Mucosa of stomach (tissue), 1 donor: Measurements from ENCODE around the gene FAM120A.
A peak's percentile ranks its signal among the peaks of the same experiment; 100 is the strongest.

ENCODE experiments used
- H3K27me3 ChIP-seq: one replicate; pipeline ENCODE4 v1.7.0; 2013; ENCODE audit warnings: mild to moderate bottlenecking, low read length; ENCODE audit not compliant: control insufficient read depth, insufficient read depth
- H3K36me3 ChIP-seq: one replicate; pipeline ENCODE4 v1.7.0; 2013; ENCODE audit warnings: low read length; ENCODE audit not compliant: control insufficient read depth, insufficient read depth
- H3K4me1 ChIP-seq: one replicate; pipeline ENCODE4 v1.7.0; 2013; ENCODE audit warnings: mild to moderate bottlenecking, low read length; ENCODE audit not compliant: control insufficient read depth, insufficient read depth
- H3K4me3 ChIP-seq: one replicate; pipeline ENCODE4 v1.7.0; 2013; ENCODE audit warnings: low read length
- H3K9ac ChIP-seq: one replicate; pipeline ENCODE4 v1.7.0; 2013; ENCODE audit warnings: mild to moderate bottlenecking, low read length, moderate library complexity
- H3K9me3 ChIP-seq: one replicate; pipeline ENCODE4 v1.7.0; 2013; ENCODE audit warnings: mild to moderate bottlenecking, low read length, moderate library complexity; ENCODE audit not compliant: control insufficient read depth
- donor health status: Pancreatic carcinoma.

FAM120A gene

GRCh38 chr9:93479726-93480125 lies 28.2 kb downstream of the FAM120A start:
- Histone ChIP-seq H3K9ac (no peak overlapping the region), H3K9me3 (no peaks in the 10 kb centered on the region), H3K4me3 (no peak overlapping the region), H3K27me3 (no peaks in the 10 kb centered on the region), H3K4me1 (no peaks in the 10 kb centered on the region), H3K36me3 (peaks cover 4% of the 10 kb centered on the region)

- Histone ChIP-seq H3K9me3 (no peaks in the 10 kb centered on the region), H3K9ac (no peak overlapping the region), H3K4me1 (no peaks in the 10 kb centered on the region), H3K27me3 (no peaks in the 10 kb centered on the region), H3K36me3 (peaks cover 4% of the 10 kb centered on the region), H3K4me3 (no peak overlapping the region)
These were observed 28.8 kb downstream of the FAM120A start for GRCh38 chr9:93480262-93480661.

DNA sequence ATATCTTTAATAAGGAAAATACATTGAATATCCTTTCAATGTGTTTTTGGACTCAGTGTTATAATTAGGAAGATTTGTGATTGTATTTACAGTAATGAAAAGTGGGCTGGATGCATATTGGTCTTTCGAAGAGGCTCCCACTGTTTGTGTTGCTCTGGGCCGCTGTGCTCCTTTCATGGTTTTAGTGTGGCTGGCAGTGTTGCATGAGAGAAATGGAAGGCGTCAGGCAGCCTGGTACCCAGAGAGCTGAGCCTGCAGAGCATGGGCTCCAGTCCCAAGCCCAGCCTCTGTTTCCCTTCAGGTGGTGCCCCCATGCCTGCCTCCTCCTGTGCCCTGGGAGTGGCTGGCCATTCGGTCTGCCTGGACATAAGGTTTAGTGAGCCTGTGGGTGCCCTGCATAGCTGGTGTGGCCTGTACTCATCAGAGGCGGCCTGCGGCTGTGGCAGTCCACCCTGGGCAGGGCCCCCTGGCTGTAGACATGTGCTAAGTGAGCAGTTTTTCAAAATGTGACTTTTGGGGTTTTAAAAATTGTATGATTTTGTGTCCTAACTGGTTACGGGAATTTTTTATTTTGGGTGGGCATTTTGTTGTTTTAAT lies 29.3 kb downstream of the FAM120A start:
- no peak overlapping the region for H3K4me3 ChIP-seq
- H3K27me3 ChIP-seq, result no peaks in the 10 kb centered on the region
- H3K4me1 ChIP-seq, result no peaks in the 10 kb centered on the region
- H3K36me3 ChIP-seq, result peaks cover 4% of the 10 kb centered on the region
- no peaks in the 10 kb centered on the region for H3K9me3 ChIP-seq
- H3K9ac ChIP-seq, result no peak overlapping the region

DNA sequence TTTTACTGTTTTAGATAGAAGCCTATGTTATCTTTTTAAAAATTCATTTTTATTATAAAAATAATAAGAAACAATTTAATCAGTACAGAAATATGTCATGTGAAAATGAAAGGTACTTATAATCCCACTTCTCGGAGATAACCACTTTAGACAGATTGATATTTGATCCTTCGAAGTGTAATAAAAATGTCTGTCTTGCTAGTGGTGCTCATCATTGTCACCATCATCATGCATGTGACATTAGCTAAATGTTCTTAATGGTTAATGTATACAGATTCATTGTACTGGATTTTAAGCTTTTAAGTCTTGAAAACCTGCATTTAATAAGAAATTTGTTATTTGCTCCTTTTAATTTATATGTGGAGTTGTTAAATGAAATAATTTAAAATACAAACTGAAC lies 32.0 kb downstream of the FAM120A start:
- H3K9ac ChIP-seq, result no peak overlapping the region
- H3K4me1 ChIP-seq, result no peaks in the 10 kb centered on the region
- no peaks in the 10 kb centered on the region for H3K27me3 ChIP-seq
- no peaks in the 10 kb centered on the region for H3K9me3 ChIP-seq
- H3K36me3 ChIP-seq, result peaks cover 4% of the 10 kb centered on the region
- no peak overlapping the region for H3K4me3 ChIP-seq

GRCh38 chr9:93486268-93486667 lies 34.8 kb downstream of the FAM120A start:
- Histone ChIP-seq H3K36me3 (peaks cover 4% of the 10 kb centered on the region), H3K4me1 (peaks cover under 1% of the 10 kb centered on the region), H3K27me3 (no peaks in the 10 kb centered on the region), H3K4me3 (no peak overlapping the region), H3K9ac (no peak overlapping the region), H3K9me3 (no peaks in the 10 kb centered on the region)

DNA sequence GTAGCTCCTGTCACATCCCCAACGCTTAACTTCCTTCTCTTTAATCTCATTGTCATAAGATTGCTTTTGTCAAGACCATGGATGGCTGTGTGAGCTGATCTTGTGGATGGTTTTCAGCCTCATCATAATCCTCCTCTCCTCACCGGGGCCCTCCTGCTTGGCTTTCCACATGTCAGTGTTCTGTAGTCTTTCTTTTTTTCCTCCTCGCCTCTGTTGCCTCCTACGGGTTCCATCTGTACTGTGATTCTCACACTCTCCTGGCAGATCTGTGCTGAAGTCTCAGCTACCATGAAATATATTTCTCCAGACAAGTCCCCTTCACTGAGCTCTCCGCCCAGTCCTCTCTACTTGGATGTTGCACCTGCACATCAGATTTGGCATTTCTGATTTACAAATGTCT lies 36.8 kb downstream of the FAM120A start:
- Histone ChIP-seq H3K27me3 (no peaks in the 10 kb centered on the region), H3K9ac (no peak overlapping the region), H3K9me3 (no peaks in the 10 kb centered on the region), H3K4me1 (peaks cover 5% of the 10 kb centered on the region), H3K4me3 (no peak overlapping the region), H3K36me3 (peaks cover 4% of the 10 kb centered on the region)

DNA sequence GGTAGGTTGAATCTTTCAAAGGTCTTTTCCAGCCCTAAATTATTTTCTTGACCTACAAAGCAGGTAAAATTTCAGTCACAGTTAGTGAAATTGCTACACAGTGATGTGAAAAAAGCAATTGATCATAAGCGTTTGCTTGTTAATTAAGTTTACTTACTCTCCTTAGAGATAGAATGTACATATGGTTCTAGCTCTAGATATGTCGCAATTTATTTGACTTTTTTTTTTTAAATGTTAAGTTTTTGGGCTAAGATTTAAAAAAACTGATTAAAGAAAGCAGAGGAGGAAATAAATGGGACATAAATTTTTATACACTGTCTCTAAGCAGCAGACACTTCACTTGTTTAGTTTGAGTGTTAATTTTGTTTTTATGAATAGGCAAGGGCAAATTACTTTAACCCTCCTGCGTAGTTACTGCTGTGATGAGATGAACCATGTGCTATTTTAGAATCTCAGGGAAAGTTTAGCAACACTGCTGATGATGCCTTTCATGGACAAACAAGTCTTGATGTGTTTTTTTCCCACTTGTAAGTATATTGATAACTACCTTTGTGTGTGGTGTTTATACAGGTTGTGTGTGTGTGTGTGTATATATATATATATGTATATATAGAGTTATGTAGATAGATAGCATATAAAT lies 40.2 kb downstream of the FAM120A start:
- no peak overlapping the region for H3K9ac ChIP-seq
- no peaks in the 10 kb centered on the region for H3K36me3 ChIP-seq
- no peaks in the 10 kb centered on the region for H3K27me3 ChIP-seq
- H3K9me3 ChIP-seq, result no peaks in the 10 kb centered on the region
- no peak overlapping the region for H3K4me3 ChIP-seq
- H3K4me1 ChIP-seq, result peaks cover 5% of the 10 kb centered on the region

DNA sequence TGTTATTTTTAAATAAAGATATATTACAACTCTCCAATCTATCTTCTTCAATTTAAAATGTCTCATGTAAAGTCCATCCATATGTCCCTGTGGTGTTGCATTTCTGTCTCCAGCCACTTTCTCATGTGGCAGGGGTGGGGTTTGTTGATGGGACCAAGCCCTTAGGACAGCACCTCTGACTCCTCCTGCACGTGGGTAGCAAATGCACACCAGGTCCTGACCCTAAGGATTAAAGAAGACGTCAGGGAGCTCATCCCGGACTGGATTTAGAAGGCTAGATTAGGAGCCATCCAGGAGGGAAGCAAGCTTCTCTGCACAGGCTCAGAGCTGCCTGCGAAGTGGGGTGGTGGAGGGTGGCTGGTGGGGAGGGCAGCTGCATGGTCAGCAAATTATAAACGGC lies 40.8 kb downstream of the FAM120A start:
- no peaks in the 10 kb centered on the region for H3K9me3 ChIP-seq
- H3K4me3 ChIP-seq, result no peak overlapping the region
- no peak overlapping the region for H3K9ac ChIP-seq
- no peaks in the 10 kb centered on the region for H3K27me3 ChIP-seq
- peaks cover 5% of the 10 kb centered on the region for H3K4me1 ChIP-seq
- H3K36me3 ChIP-seq, result no peaks in the 10 kb centered on the region

DNA sequence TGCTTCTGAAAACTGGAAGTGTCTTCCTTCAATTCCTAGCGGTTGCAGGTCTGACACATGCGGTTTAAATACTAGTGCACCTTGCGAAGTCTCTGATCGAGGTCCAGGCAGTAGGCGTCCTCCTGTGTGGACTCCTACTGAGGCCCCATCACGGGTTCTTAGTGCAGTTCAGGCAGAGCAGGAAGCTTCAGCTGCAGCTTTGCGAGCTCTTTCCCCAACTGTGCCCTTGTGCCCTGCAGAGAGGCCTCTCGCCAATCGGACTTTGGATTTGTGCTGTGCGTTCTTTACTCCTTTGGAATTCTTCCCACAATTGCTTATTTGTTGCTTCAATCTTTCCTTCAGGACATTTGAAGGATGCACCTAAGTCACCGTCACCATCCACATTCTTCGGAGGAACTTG lies 42.5 kb downstream of the FAM120A start:
- H3K9me3 ChIP-seq, result no peaks in the 10 kb centered on the region
- H3K4me3 ChIP-seq, result no peak overlapping the region
- no peak overlapping the region for H3K9ac ChIP-seq
- H3K27me3 ChIP-seq, result no peaks in the 10 kb centered on the region
- H3K36me3 ChIP-seq, result peaks cover 4% of the 10 kb centered on the region
- peaks cover 5% of the 10 kb centered on the region for H3K4me1 ChIP-seq

GRCh38 chr9:93496285-93496684 lies 44.8 kb downstream of the FAM120A start:
- peaks cover 5% of the 10 kb centered on the region for H3K36me3 ChIP-seq
- no peak overlapping the region for H3K4me3 ChIP-seq

GRCh38 chr9:93500571-93501298 lies 49.2 kb downstream of the FAM120A start:
- Histone ChIP-seq H3K4me3 (no peak overlapping the region), H3K9ac (peak overlapping the region; percentile 9), H3K9me3 (no peaks in the 10 kb centered on the region), H3K4me1 (peaks cover 19% of the 10 kb centered on the region), H3K36me3 (peaks cover 5% of the 10 kb centered on the region), H3K27me3 (no peaks in the 10 kb centered on the region)

More at GRCh38 chr9:93496285-93496684, 44.8 kb downstream of the FAM120A start:
- Histone ChIP-seq H3K4me1 (peaks cover 21% of the 10 kb centered on the region), H3K9ac (no peak overlapping the region), H3K27me3 (no peaks in the 10 kb centered on the region), H3K9me3 (no peaks in the 10 kb centered on the region)

DNA sequence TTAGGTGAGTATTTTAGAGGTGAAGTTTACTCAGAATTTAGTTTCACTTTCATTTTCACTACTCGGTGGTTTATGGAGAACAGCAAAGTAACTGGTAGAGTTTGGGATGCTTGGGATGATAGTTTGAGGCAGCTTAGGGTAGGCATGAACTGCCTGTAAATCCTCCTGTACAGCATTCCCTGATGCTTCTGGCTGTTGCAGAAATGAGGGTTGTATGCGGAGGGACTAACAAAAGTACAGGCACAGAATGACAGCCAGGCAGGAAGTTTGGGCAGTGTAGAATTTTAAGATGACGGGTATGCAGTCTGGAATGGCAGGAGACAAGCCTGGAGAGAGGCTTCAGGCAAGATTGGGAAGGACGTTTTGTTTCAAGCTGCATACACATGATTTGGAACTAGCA lies 49.9 kb downstream of the FAM120A start:
- Histone ChIP-seq H3K9ac (no peak overlapping the region), H3K36me3 (peaks cover 5% of the 10 kb centered on the region), H3K27me3 (no peaks in the 10 kb centered on the region), H3K4me1 (peaks cover 19% of the 10 kb centered on the region), H3K9me3 (no peaks in the 10 kb centered on the region), H3K4me3 (no peak overlapping the region)
